HepG2 (cell line): ENCODE results near the gene RBM23. TPM values are rescaled to one million over a fixed set of nuclear protein-coding genes. Genes with fewer than 3 reads are reported as not detected.

Source experiments
- AKAP8 ChIP-seq: sonication (generic); formaldehyde crosslinking; IDR thresholded peaks from 2 replicates; pipeline ENCODE4 v1.5.1; 2020; ENCODE audit warnings: mild to moderate bottlenecking, missing genetic modification reagents
- ARHGAP35 ChIP-seq: sonication (generic); formaldehyde crosslinking; IDR thresholded peaks from 2 replicates; pipeline ENCODE4 v1.9.0; 2022; ENCODE audit warnings: mild to moderate bottlenecking, inconsistent platforms, moderate library complexity, missing genetic modification reagents, borderline replicate concordance
- CC2D1A ChIP-seq: sonication (generic); formaldehyde crosslinking; IDR thresholded peaks from 2 replicates; pipeline ENCODE4 v1.8.1; 2023; ENCODE audit warnings: mild to moderate bottlenecking, missing genetic modification reagents
- EEA1 ChIP-seq: sonication (generic); formaldehyde crosslinking; IDR thresholded peaks from 2 replicates; pipeline ENCODE4 v1.5.1; 2020; ENCODE audit warnings: mild to moderate bottlenecking, missing genetic modification reagents, borderline replicate concordance
- FOXJ3 ChIP-seq: sonication (generic); formaldehyde crosslinking; IDR thresholded peaks from 2 replicates; pipeline ENCODE4 v1.4.0; 2020; ENCODE audit warnings: missing genetic modification reagents, mild to moderate bottlenecking, borderline replicate concordance
- KLF9 ChIP-seq: IDR thresholded peaks from 2 replicates; pipeline ENCODE4 v1.6.1; 2016; ENCODE audit warnings: low read depth
- SOX6 ChIP-seq, 2 experiments: fragments of 450-650 bp in 1 of 2; sonication (generic) in 1 of 2; formaldehyde crosslinking in 1 of 2; IDR thresholded peaks; 2 replicates each; pipeline versions ENCODE4 v1.4.0 to v1.6.1; 2017 to 2020; ENCODE audit warnings: antibody characterized with exemption in 1 of 2, mild to moderate bottlenecking in 1 of 2, missing genetic modification reagents in 1 of 2
- ZBTB7A ChIP-seq: sonication (generic); formaldehyde crosslinking; IDR thresholded peaks from 2 replicates; pipeline ENCODE4 v1.8.0; 2022; ENCODE audit warnings: mild to moderate bottlenecking, missing genetic modification reagents
- ZNF460 ChIP-seq: sonication (generic); formaldehyde crosslinking; IDR thresholded peaks from 2 replicates; pipeline ENCODE4 v1.5.1; 2020; ENCODE audit warnings: missing genetic modification reagents, mild to moderate bottlenecking, borderline replicate concordance
- ZNF678 ChIP-seq: sonication (generic); formaldehyde crosslinking; IDR thresholded peaks from 2 replicates; pipeline ENCODE4 v1.4.0; 2020; ENCODE audit warnings: mild to moderate bottlenecking, missing genetic modification reagents
- ZNF761 ChIP-seq: sonication (generic); formaldehyde crosslinking; conservative IDR thresholded peaks from 2 replicates; pipeline ENCODE4 v1.4.0; 2020; ENCODE audit warnings: mild to moderate bottlenecking, missing genetic modification reagents
- ZNF83 ChIP-seq: sonication (generic); formaldehyde crosslinking; IDR thresholded peaks from 2 replicates; pipeline ENCODE4 v1.4.0; 2020; ENCODE audit warnings: missing genetic modification reagents, mild to moderate bottlenecking, borderline replicate concordance
- ZNF850 ChIP-seq: sonication (generic); formaldehyde crosslinking; conservative IDR thresholded peaks from 2 replicates; pipeline ENCODE4 v1.9.0; 2021; ENCODE audit warnings: mild to moderate bottlenecking, missing genetic modification reagents
- polyA plus RNA-seq, 8 experiments: library from polyadenylated mRNA; depleted of rRNA in 3 of 8; stranded (reverse) in 7 of 8; unstranded in 1 of 8; fragments of >200 nt; fragmentation: Illumina TruSeq in 4 of 8; extraction: Trizol in 4 of 8; gene quantifications; 2 replicates each; pipeline versions ENCODE4 v1.2.1 to v1.2.3, GENCODE V29; 2011 to 2016; ENCODE audit warnings: low read depth in 4 of 8, missing spikeins in 1 of 8, mixed read lengths in 1 of 8; ENCODE audit not compliant: insufficient read depth in 1 of 8
- total RNA-seq, 5 experiments: library from RNA; depleted of rRNA; stranded (reverse); fragments of >200 nt; fragmentation: Illumina TruSeq; extraction: Trizol; gene quantifications; 2 replicates each; pipeline ENCODE4 v1.2.3, GENCODE V29; 2016; ENCODE audit warnings: low read depth in 1 of 5
- TF ChIP-seq, protein P1 (sequence below), 2 experiments: fragments of 450-650 bp in 1 of 2; sonication (generic) in 1 of 2; formaldehyde crosslinking in 1 of 2; IDR thresholded peaks; 2 replicates each; pipeline versions ENCODE4 v1.6.1 to v1.8.0; 2016 to 2022; ENCODE audit warnings: antibody characterized with exemption in 1 of 2, mild to moderate bottlenecking in 1 of 2, missing genetic modification reagents in 1 of 2
- TF ChIP-seq, protein P2 (sequence below): sonication (generic); formaldehyde crosslinking; IDR thresholded peaks from 2 replicates; pipeline ENCODE4 v1.5.1; 2020; ENCODE audit warnings: mild to moderate bottlenecking, missing genetic modification reagents, moderate library complexity

The RBM23 gene
- total and polyA plus RNA-seq, 2 of the 13 experiments (the other 11 are each of a cell fraction or from before 2014, with no cell fraction given), result 1.5 to 2.1 TPM

DNA sequence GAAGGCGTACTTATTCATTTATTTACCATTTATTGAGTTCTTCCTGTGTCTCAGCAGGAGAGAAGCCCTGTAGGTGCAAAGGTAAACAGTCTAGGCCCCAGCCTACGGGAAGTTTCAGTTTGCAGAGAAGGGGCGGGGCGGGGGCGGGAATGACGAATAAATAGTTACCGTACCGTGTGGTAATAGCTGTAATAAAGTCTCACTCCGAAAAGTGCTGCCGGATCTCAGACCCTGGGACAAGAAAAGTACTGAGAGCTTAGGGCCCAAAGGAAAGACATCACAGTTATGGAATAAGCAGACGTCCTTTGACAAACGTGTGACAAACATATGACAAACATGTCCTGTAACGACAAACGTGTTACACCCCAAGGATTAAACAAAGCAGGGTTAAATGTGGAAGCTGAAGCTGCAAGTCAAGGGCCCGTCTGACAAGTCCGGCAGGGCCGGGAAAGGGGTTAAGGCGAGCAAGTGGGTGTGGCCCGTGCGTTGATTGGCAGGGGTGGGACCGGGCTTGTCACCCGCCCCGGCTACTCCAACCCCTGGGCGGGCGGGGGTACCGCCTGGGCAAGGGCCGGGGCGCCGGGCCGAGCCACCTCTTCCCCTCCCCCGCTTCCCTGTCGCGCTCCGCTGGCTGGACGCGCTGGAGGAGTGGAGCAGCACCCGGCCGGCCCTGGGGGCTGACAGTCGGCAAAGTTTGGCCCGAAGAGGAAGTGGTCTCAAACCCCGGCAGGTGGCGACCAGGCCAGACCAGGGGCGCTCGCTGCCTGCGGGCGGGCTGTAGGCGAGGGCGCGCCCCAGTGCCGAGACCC is 47.5 kb downstream of the RBM23 start, which contains the start of gene LRP10 (continued):
- TF ChIP-seq, protein P1, sequence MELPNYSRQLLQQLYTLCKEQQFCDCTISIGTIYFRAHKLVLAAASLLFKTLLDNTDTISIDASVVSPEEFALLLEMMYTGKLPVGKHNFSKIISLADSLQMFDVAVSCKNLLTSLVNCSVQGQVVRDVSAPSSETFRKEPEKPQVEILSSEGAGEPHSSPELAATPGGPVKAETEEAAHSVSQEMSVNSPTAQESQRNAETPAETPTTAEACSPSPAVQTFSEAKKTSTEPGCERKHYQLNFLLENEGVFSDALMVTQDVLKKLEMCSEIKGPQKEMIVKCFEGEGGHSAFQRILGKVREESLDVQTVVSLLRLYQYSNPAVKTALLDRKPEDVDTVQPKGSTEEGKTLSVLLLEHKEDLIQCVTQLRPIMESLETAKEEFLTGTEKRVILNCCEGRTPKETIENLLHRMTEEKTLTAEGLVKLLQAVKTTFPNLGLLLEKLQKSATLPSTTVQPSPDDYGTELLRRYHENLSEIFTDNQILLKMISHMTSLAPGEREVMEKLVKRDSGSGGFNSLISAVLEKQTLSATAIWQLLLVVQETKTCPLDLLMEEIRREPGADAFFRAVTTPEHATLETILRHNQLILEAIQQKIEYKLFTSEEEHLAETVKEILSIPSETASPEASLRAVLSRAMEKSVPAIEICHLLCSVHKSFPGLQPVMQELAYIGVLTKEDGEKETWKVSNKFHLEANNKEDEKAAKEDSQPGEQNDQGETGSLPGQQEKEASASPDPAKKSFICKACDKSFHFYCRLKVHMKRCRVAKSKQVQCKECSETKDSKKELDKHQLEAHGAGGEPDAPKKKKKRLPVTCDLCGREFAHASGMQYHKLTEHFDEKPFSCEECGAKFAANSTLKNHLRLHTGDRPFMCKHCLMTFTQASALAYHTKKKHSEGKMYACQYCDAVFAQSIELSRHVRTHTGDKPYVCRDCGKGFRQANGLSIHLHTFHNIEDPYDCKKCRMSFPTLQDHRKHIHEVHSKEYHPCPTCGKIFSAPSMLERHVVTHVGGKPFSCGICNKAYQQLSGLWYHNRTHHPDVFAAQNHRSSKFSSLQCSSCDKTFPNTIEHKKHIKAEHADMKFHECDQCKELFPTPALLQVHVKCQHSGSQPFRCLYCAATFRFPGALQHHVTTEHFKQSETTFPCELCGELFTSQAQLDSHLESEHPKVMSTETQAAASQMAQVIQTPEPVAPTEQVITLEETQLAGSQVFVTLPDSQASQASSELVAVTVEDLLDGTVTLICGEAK (IDR thresholded peaks at IDR 0.05), result no peak
- TF ChIP-seq, protein P1 (CRISPR knock-in tag; IDR thresholded peaks at IDR 0.05), result peak; percentile 74
- TF ChIP-seq ZNF850 (CRISPR knock-in tag) (peak; percentile 98), EEA1 (CRISPR knock-in tag) (peak; percentile 98), ZNF83 (CRISPR knock-in tag) (peak; percentile 97), AKAP8 (CRISPR knock-in tag) (peak; percentile 84), ZNF761 (CRISPR knock-in tag) (peak; percentile 92), FOXJ3 (CRISPR knock-in tag) (peak; percentile 45), KLF9 (CRISPR knock-in tag) (peak; percentile 65), ZBTB7A (peak; percentile 75; the same call in 1 of the 2 replicates), ZNF678 (CRISPR knock-in tag) (peak; percentile 95), SOX6 (IDR thresholded peaks at IDR 0.05) (no peak), SOX6 (CRISPR knock-in tag; IDR thresholded peaks at IDR 0.05) (peak; percentile 92), ZNF460 (CRISPR knock-in tag) (peak; percentile 72; the same call in 1 of the 2 replicates), ARHGAP35 (peak; percentile 91), CC2D1A (CRISPR knock-in tag) (peak; percentile 80; the same call in 1 of the 2 replicates)
- TF ChIP-seq, protein P2, sequence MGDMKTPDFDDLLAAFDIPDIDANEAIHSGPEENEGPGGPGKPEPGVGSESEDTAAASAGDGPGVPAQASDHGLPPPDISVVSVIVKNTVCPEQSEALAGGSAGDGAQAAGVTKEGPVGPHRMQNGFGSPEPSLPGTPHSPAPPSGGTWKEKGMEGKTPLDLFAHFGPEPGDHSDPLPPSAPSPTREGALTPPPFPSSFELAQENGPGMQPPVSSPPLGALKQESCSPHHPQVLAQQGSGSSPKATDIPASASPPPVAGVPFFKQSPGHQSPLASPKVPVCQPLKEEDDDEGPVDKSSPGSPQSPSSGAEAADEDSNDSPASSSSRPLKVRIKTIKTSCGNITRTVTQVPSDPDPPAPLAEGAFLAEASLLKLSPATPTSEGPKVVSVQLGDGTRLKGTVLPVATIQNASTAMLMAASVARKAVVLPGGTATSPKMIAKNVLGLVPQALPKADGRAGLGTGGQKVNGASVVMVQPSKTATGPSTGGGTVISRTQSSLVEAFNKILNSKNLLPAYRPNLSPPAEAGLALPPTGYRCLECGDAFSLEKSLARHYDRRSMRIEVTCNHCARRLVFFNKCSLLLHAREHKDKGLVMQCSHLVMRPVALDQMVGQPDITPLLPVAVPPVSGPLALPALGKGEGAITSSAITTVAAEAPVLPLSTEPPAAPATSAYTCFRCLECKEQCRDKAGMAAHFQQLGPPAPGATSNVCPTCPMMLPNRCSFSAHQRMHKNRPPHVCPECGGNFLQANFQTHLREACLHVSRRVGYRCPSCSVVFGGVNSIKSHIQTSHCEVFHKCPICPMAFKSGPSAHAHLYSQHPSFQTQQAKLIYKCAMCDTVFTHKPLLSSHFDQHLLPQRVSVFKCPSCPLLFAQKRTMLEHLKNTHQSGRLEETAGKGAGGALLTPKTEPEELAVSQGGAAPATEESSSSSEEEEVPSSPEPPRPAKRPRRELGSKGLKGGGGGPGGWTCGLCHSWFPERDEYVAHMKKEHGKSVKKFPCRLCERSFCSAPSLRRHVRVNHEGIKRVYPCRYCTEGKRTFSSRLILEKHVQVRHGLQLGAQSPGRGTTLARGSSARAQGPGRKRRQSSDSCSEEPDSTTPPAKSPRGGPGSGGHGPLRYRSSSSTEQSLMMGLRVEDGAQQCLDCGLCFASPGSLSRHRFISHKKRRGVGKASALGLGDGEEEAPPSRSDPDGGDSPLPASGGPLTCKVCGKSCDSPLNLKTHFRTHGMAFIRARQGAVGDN, result peak; percentile 96
